H1 (cell line): ENCODE results near the gene AGO3. TPM values are rescaled to one million over a fixed set of nuclear protein-coding genes. Genes with fewer than 3 reads are reported as not detected.

Experiments used
- CTCF ChIA-PET: fragments of 300-600 bp; sonication (Branson Sonifier 250); formaldehyde crosslinking; loops from one replicate; lab custom pipeline; 2021; ENCODE audit not compliant: partially characterized antibody; lab: Charles Lee
- POLR2A ChIA-PET: fragments of 300-600 bp; sonication (Branson Sonifier 250); formaldehyde crosslinking; loops from one replicate; lab custom pipeline; 2021; ENCODE audit warnings: inconsistent platforms; ENCODE audit not compliant: partially characterized antibody; lab: Charles Lee
- DNase-seq, 2 experiments: peaks; one replicate each; pipeline versions ENCODE4 v3.0.0 to v3.0.0-alpha.2; 2010 to 2022; ENCODE audit warnings: low spot score in 2 of 2, low read depth in 1 of 2, mixed read lengths in 1 of 2
- FAIRE-seq: peaks from 2 replicates; lab custom pipeline; 2011; peaks lifted over from hg19 to GRCh38; lab: Jason Lieb, UNC
- H2AFZ ChIP-seq: 2 replicates; pipeline ENCODE4 v1.8.1; 2012; ENCODE audit warnings: low read length, inconsistent platforms
- H2AK5ac ChIP-seq: 2 replicates; pipeline ENCODE4 v1.6.1; 2013; ENCODE audit warnings: low read depth, low read length
- H2BK120ac ChIP-seq: replicated peaks from 2 replicates; pipeline ENCODE3; 2013; ENCODE audit warnings: low read depth, low read length, inconsistent platforms
- H2BK12ac ChIP-seq: 2 replicates; pipeline ENCODE4 v1.6.1; 2013; ENCODE audit warnings: low read depth, low read length
- H2BK15ac ChIP-seq: 2 replicates; pipeline ENCODE4 v1.6.1; 2013; ENCODE audit warnings: low read length
- H2BK20ac ChIP-seq: 2 replicates; pipeline ENCODE4 v1.6.1; 2013; ENCODE audit warnings: low read length
- H2BK5ac ChIP-seq: 2 replicates; pipeline ENCODE4 v1.6.1; 2013; ENCODE audit warnings: low read depth, low read length
- H3K14ac ChIP-seq: 2 replicates; pipeline ENCODE4 v1.6.1; 2013; ENCODE audit warnings: inconsistent platforms; ENCODE audit not compliant: insufficient read length
- H3K18ac ChIP-seq: 2 replicates; pipeline ENCODE4 v1.6.1; 2013; ENCODE audit warnings: low read length; ENCODE audit errors: extremely low read depth
- H3K23ac ChIP-seq: 2 replicates; pipeline ENCODE4 v1.6.1; 2013; ENCODE audit warnings: inconsistent platforms; ENCODE audit not compliant: insufficient read length
- H3K23me2 ChIP-seq: 2 replicates; pipeline ENCODE4 v1.6.1; 2013; ENCODE audit warnings: low read depth, low read length
- H3K27ac ChIP-seq: 2 replicates; pipeline ENCODE4 v1.6.1; 2011; ENCODE audit warnings: low read depth, low read length, inconsistent platforms
- H3K27me3 ChIP-seq, 4 experiments: replicated peaks in 1 of 4; 1 replicate in 1 of 4; 2 replicates in 3 of 4; pipeline versions ENCODE4 v1.6.1 to v1.8.1; 2011 to 2013; ENCODE audit warnings: low read length in 3 of 4, mild to moderate bottlenecking in 3 of 4, inconsistent platforms in 2 of 4, mixed read lengths in 2 of 4, moderate library complexity in 1 of 4; ENCODE audit not compliant: control insufficient read depth in 3 of 4, insufficient read depth in 3 of 4; ENCODE audit errors: extremely low read depth in 1 of 4
- H3K36me3 ChIP-seq, 4 experiments: 2 replicates each; pipeline versions ENCODE4 v1.6.1 to v1.8.1; 2011 to 2013; ENCODE audit warnings: mild to moderate bottlenecking in 4 of 4, low read length in 3 of 4, moderate library complexity in 2 of 4, control low read depth in 1 of 4, inconsistent platforms in 1 of 4; ENCODE audit not compliant: insufficient read depth in 4 of 4, control insufficient read depth in 2 of 4
- H3K4ac ChIP-seq: replicated peaks from 2 replicates; pipeline ENCODE3; 2013; ENCODE audit warnings: low read length, low read depth, mixed read lengths, inconsistent platforms; ENCODE audit not compliant: insufficient read length
- H3K4me1 ChIP-seq, 4 experiments: replicated peaks in 1 of 4; 1 replicate in 1 of 4; 2 replicates in 3 of 4; pipeline versions ENCODE4 v1.6.1 to v1.8.1; 2011 to 2013; ENCODE audit warnings: low read length in 3 of 4, inconsistent platforms in 2 of 4, mixed read lengths in 1 of 4; ENCODE audit not compliant: insufficient read depth in 4 of 4, control insufficient read depth in 3 of 4
- H3K4me2 ChIP-seq, 2 experiments: 2 replicates each; pipeline versions ENCODE4 v1.6.1 to v1.8.1; 2011 to 2013; ENCODE audit warnings: low read depth in 2 of 2, low read length in 2 of 2, control low read depth in 1 of 2, inconsistent platforms in 1 of 2, mild to moderate bottlenecking in 1 of 2; ENCODE audit not compliant: insufficient read depth in 1 of 2
- H3K4me3 ChIP-seq, 4 experiments: fragments of 200-600, 300-600 bp in 1 of 4; sonication (generic), shearing (Covaris generic), sonication (Bioruptor Twin) in 1 of 4; 2 replicates each; pipeline versions ENCODE4 v1.5.1 to v1.8.1; 2011 to 2016; ENCODE audit warnings: low read length in 4 of 4, low read depth in 3 of 4, control low read depth in 2 of 4, inconsistent platforms in 2 of 4, mild to moderate bottlenecking in 2 of 4, mixed read lengths in 1 of 4, moderate library complexity in 1 of 4; ENCODE audit not compliant: insufficient read depth in 2 of 4; ENCODE audit errors: extremely low read depth in 1 of 4
- H3K56ac ChIP-seq: replicated peaks from 2 replicates; pipeline ENCODE3; 2013; ENCODE audit warnings: low read depth, mild to moderate bottlenecking, mixed read lengths, low read length, inconsistent platforms; ENCODE audit not compliant: insufficient read length
- H3K79me1 ChIP-seq: 2 replicates; pipeline ENCODE4 v1.6.1; 2013; ENCODE audit warnings: low read depth, low read length, control low read depth
- H3K79me2 ChIP-seq, 2 experiments: 2 replicates each; pipeline versions ENCODE4 v1.6.1 to v1.8.1; 2012 to 2013; ENCODE audit warnings: low read length in 2 of 2, mild to moderate bottlenecking in 2 of 2, inconsistent platforms in 1 of 2; ENCODE audit not compliant: insufficient read depth in 2 of 2, control insufficient read depth in 1 of 2
- H3K9ac ChIP-seq, 4 experiments: replicated peaks in 1 of 4; 1 replicate in 1 of 4; 2 replicates in 3 of 4; pipeline versions ENCODE4 v1.6.1 to v1.8.1; 2011 to 2013; ENCODE audit warnings: low read depth in 3 of 4, low read length in 3 of 4, control low read depth in 2 of 4, mild to moderate bottlenecking in 2 of 4, moderate library complexity in 2 of 4, inconsistent platforms in 1 of 4; ENCODE audit errors: extremely low read depth in 1 of 4
- H3K9me3 ChIP-seq, 2 experiments: 2 replicates each; pipeline versions ENCODE4 v1.6.1 to v1.8.1; 2012 to 2013; ENCODE audit warnings: mild to moderate bottlenecking in 2 of 2, moderate library complexity in 2 of 2, control low read depth in 1 of 2, inconsistent platforms in 1 of 2, low read depth in 1 of 2, low read length in 1 of 2, mixed read lengths in 1 of 2; ENCODE audit not compliant: insufficient read depth in 2 of 2
- H4K20me1 ChIP-seq, 2 experiments: replicated peaks in 1 of 2; 2 replicates each; pipeline versions ENCODE3 to v1.8.1; 2011 to 2013; ENCODE audit warnings: inconsistent platforms in 2 of 2, low read length in 2 of 2, mild to moderate bottlenecking in 1 of 2; ENCODE audit not compliant: insufficient read depth in 2 of 2, control insufficient read depth in 1 of 2
- H4K5ac ChIP-seq: 2 replicates; pipeline ENCODE4 v1.6.1; 2013; ENCODE audit warnings: low read length, low read depth, mixed read lengths, inconsistent platforms; ENCODE audit not compliant: insufficient read length
- H4K8ac ChIP-seq: 2 replicates; pipeline ENCODE4 v1.8.0; 2013; ENCODE audit warnings: mild to moderate bottlenecking, moderate library complexity, low read length, inconsistent platforms; ENCODE audit not compliant: insufficient read depth; ENCODE audit errors: extremely low read depth
- H4K91ac ChIP-seq: replicated peaks from 2 replicates; pipeline ENCODE3; 2013; ENCODE audit warnings: low read length, mixed read lengths, inconsistent platforms; ENCODE audit not compliant: insufficient read length
- ASH2L ChIP-seq: fragments of 200-600, 300-600 bp; sonication (generic); IDR thresholded peaks from one replicate; pipeline ENCODE4 v1.7.1; 2017; ENCODE audit warnings: low read length
- GTF2F1 ChIP-seq: IDR thresholded peaks from 2 replicates; pipeline ENCODE4 v1.6.1; 2012; ENCODE audit warnings: low read depth, low read length, improper control_type of control experiment, borderline replicate concordance
- HDAC2 ChIP-seq, 2 experiments: fragments of 300-600 bp in 1 of 2; sonication (generic) in 1 of 2; IDR thresholded peaks; 2 replicates each; pipeline ENCODE4 v1.6.1; 2011 to 2012; ENCODE audit warnings: low read depth in 2 of 2, low read length in 2 of 2, mild to moderate bottlenecking in 2 of 2, moderate library complexity in 2 of 2, borderline replicate concordance in 1 of 2, inconsistent platforms in 1 of 2
- HDAC6 ChIP-seq: IDR thresholded peaks from one replicate; pipeline ENCODE4 v1.7.1; 2012; ENCODE audit warnings: low read depth, mild to moderate bottlenecking, inconsistent platforms, low read length, moderate library complexity
- KDM1A ChIP-seq: fragments of 200-600, 300-600 bp; sonication (generic); IDR thresholded peaks from 2 replicates; pipeline ENCODE4 v1.7.1; 2016; ENCODE audit warnings: mild to moderate bottlenecking, low read length, borderline replicate concordance
- SP2 ChIP-seq: IDR thresholded peaks from 2 replicates; pipeline ENCODE4 v1.6.1; 2012; ENCODE audit warnings: mild to moderate bottlenecking, low read length, inconsistent platforms
- TBP ChIP-seq: IDR thresholded peaks from 2 replicates; pipeline ENCODE4 v1.6.1; 2011; ENCODE audit warnings: low read depth, low read length, improper control_type of control experiment
- USF2 ChIP-seq: IDR thresholded peaks from 2 replicates; pipeline ENCODE4 v1.6.1; 2011; ENCODE audit warnings: low read length, improper control_type of control experiment
- WGBS, 2 experiments: shearing (Covaris generic) in 1 of 2; methylation state at CpG; one replicate each; pipeline versions ENCODE4 v1.1.6 to v1.1.7; 2013 to 2015; ENCODE audit warnings: low lambda C conversion rate in 2 of 2, mixed read lengths in 2 of 2, inconsistent platforms in 1 of 2, low coverage in 1 of 2, missing lambda C conversion rate in 1 of 2; ENCODE audit not compliant: insufficient replicate concordance in 2 of 2, insufficient coverage in 1 of 2, insufficient read length in 1 of 2; ENCODE audit errors: extremely low coverage in 1 of 2, missing lambda C conversion rate in 1 of 2; 5-methylcytosine and 5-hydroxymethylcytosine counted together
- polyA plus RNA-seq, 7 experiments: library from polyadenylated mRNA; depleted of rRNA in 3 of 7; stranded (reverse) in 5 of 7; unstranded in 2 of 7; fragments of >200 nt in 5 of 7; fragments of 200-250 nt in 2 of 7; gene quantifications; 1 replicate in 5 of 7; 2 replicates in 1 of 7; 4 replicates in 1 of 7; pipeline versions ENCODE4 v1.2.1 to v1.2.3, GENCODE V29; 2011 to 2013; ENCODE audit warnings: missing spikeins in 2 of 7, mixed read lengths in 2 of 7
- total RNA-seq: library from RNA; stranded (reverse); fragmentation: NEBNext Ultra II Directional; extraction: Animal tissue kit (Norgen Biotek cat#: 25700); gene quantifications from 2 replicates; pipeline ENCODE4 v1.2.1, GENCODE V29; 2021
- TF ChIP-seq, protein P1 (sequence below): IDR thresholded peaks from 2 replicates; pipeline ENCODE4 v1.6.1; 2012; ENCODE audit warnings: inconsistent platforms
- TF ChIP-seq, protein P2 (sequence below): IDR thresholded peaks from 2 replicates; pipeline ENCODE4 v1.6.1; 2012; ENCODE audit warnings: low read length, inconsistent platforms

Gene AGO3
- total and polyA plus RNA-seq, 2 of the 8 experiments (the other 6 are each of a cell fraction or from before 2014, with no cell fraction given): 10.7 to 26.4 TPM

DNA sequence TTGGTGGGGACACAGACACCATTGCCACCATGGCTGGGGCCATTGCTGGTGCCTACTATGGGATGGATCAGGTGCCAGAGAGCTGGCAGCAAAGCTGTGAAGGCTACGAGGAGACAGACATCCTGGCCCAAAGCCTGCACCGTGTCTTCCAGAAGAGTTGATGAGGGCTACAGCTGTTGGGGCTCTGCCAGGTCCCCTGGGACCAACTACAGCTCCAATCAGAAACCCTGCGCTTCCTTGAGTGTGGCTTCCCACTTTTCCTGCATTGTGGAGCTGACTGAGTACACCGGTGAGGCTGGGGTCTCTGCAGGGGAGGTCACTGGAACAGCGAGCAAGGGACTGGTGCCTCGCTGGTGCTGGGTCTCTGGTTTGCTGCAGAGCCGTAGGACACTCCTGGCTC, 162.3 kb downstream of the AGO3 start:
- no peak overlapping the region for H3K4me2 ChIP-seq
- no peak overlapping the region for H2AK5ac ChIP-seq
- no peak overlapping the region for H3K56ac ChIP-seq
- H4K91ac ChIP-seq: no peak overlapping the region
- H4K5ac ChIP-seq: no peak overlapping the region
- WGBS, 2 experiments: 98% methylated on average over 7 of the region's 7 CpGs; no CpG with 5 or more reads in 1 of the 2 experiments
- H3K27me3 ChIP-seq: no peaks in the 10 kb centered on the region
- no peak overlapping the region for H2BK20ac ChIP-seq
- H3K18ac ChIP-seq: no peak overlapping the region
- H3K36me3 ChIP-seq: peaks cover 23 to 38% (median 33%) of the 10 kb centered on the region in 4 experiments
- ChIA-PET CTCF (interaction anchor here (0.7 to 32.6 kb wide), 5 partner anchors 14 to 69 kb away, joined by 3 to 738 read pairs (median 3); partner anchors contain the start of gene TRAPPC3), POLR2A (no interaction called here)
- H3K9me3 ChIP-seq: no peaks in the 10 kb centered on the region
- no peak overlapping the region for H3K14ac ChIP-seq
- no peak overlapping the region for H3K4ac ChIP-seq
- H3K9ac ChIP-seq: no peak overlapping the region
- DNase-seq (no peak), FAIRE-seq (no peak)
- peaks cover 0 to 18% (median 13%) of the 10 kb centered on the region in 4 experiments; a peak in 5 of 7 replicates for H3K4me1 ChIP-seq
- no peak overlapping the region for H2AFZ ChIP-seq
- H2BK120ac ChIP-seq: no peak overlapping the region
- peaks cover 0 to 10% of the 10 kb centered on the region in 2 experiments for H4K20me1 ChIP-seq
- H2BK12ac ChIP-seq: no peak overlapping the region
- no peak overlapping the region for H3K27ac ChIP-seq
- H3K23ac ChIP-seq: no peak overlapping the region
- H2BK5ac ChIP-seq: no peak overlapping the region
- H3K79me2 ChIP-seq: peaks cover 0 to 15% of the 10 kb centered on the region in 2 experiments; a peak in 2 of 4 replicates
- no peak overlapping the region for H2BK15ac ChIP-seq
- no peak overlapping the region for H3K4me3 ChIP-seq
- peaks cover 5% of the 10 kb centered on the region; the same call in 1 of the 2 replicates for H3K79me1 ChIP-seq
- no peak overlapping the region for H4K8ac ChIP-seq
- H3K23me2 ChIP-seq: peaks cover 5% of the 10 kb centered on the region; the same call in 1 of the 2 replicates
- TF ChIP-seq ASH2L (no peak), TBP (no peak), HDAC6 (no peak), KDM1A (no peak), GTF2F1 (no peak), SP2 (no peak), USF2 (no peak), HDAC2 (IDR thresholded peaks at IDR 0.05; ENCODE audit: borderline replicate concordance in 1 of 2, low read depth in 2 of 2, low read length in 2 of 2) (no peak)
- TF ChIP-seq, protein P1, sequence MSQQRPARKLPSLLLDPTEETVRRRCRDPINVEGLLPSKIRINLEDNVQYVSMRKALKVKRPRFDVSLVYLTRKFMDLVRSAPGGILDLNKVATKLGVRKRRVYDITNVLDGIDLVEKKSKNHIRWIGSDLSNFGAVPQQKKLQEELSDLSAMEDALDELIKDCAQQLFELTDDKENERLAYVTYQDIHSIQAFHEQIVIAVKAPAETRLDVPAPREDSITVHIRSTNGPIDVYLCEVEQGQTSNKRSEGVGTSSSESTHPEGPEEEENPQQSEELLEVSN: no peak
- TF ChIP-seq, protein P2, sequence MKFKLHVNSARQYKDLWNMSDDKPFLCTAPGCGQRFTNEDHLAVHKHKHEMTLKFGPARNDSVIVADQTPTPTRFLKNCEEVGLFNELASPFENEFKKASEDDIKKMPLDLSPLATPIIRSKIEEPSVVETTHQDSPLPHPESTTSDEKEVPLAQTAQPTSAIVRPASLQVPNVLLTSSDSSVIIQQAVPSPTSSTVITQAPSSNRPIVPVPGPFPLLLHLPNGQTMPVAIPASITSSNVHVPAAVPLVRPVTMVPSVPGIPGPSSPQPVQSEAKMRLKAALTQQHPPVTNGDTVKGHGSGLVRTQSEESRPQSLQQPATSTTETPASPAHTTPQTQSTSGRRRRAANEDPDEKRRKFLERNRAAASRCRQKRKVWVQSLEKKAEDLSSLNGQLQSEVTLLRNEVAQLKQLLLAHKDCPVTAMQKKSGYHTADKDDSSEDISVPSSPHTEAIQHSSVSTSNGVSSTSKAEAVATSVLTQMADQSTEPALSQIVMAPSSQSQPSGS: no peak
